ENCODE data around the gene SIVA1. TPM values are rescaled to one million over a fixed set of nuclear protein-coding genes. Genes with fewer than 3 reads are reported as not detected.

Gene SIVA1
- total RNA-seq, 2 donors from 2014 or later, result 82.5 to 87.3 TPM

GRCh38 chr14:104802394-104803184, 49.6 kb downstream of the SIVA1 start:
- no peak overlapping the region for H3K9ac ChIP-seq (ENCODE audit: extremely low read depth, low read length, poor library complexity, severe bottlenecking)
- 90 to 92% methylated on average over 13 to 20 of the region's 20 CpGs for WGBS, 2 experiments (ENCODE audit: insufficient coverage in 1 of 2, insufficient read length in 1 of 2)
- H3K4me3 Mint-ChIP-seq, result peak overlapping the region; percentile 17
- peaks cover 9% of the 10 kb centered on the region for H3K4me1 Mint-ChIP-seq
- peaks cover 3% of the 10 kb centered on the region for H3K36me3 Mint-ChIP-seq (ENCODE audit: low read depth)
- no peak overlapping the region for H3K4me3 ChIP-seq (ENCODE audit: low read length)
- TF ChIP-seq CTCF (conservative IDR thresholded peaks at IDR 0.05), result no peak
- no peak overlapping the region for H3K27ac Mint-ChIP-seq
- DNase-seq, result no peak
- peaks cover 4% of the 10 kb centered on the region for H3K4me1 ChIP-seq (ENCODE audit: control insufficient read depth, insufficient read depth, low read length)
- no peaks in the 10 kb centered on the region for H3K9me3 ChIP-seq (ENCODE audit: control insufficient read depth, low read length)
- peaks cover 39% of the 10 kb centered on the region for H3K27me3 Mint-ChIP-seq (ENCODE audit: insufficient read depth)
- no peaks in the 10 kb centered on the region for H3K36me3 ChIP-seq (ENCODE audit: control insufficient read depth, insufficient read depth, low read length)
- H3K9me3 Mint-ChIP-seq, result no peaks in the 10 kb centered on the region
- H3K27me3 ChIP-seq (ENCODE audit: control insufficient read depth, insufficient read depth, low read length, poor library complexity, severe bottlenecking), result peaks cover 21% of the 10 kb centered on the region
- no peak overlapping the region for H3K27ac ChIP-seq (ENCODE audit: low read depth, low read length)

DNA sequence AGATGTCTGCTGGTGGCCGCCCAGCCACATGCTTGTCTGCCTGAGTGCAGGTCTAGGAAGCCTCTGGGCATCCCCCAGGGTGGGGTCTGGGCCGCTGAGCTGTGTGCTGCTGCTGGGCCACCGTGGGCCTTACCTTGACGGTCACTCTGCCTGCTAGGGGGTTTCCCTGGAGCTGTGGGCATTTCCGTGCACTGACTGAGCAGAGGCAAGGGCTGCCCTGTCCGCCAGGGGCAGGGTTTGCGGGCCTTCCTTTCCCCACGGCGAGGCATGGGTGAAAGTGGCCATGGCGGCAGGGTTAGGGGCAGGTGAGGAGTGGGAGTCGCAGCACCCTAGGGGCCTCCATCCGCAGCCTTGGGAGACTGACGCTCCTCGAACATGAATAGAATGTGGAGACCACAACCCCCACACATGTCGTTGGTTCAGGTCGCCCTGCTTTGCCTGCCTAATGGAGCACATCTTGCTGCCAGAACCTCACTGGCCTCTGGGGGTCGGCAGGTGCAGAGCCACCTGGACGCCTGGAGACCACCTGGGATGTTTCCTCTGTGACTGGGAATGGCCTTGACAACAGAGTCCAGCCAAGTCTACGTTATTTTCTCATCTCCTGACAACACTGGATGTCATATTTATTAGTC, 50.4 kb downstream of the SIVA1 start:
- peaks cover 32% of the 10 kb centered on the region for H3K27me3 Mint-ChIP-seq (ENCODE audit: insufficient read depth)
- peaks cover 3% of the 10 kb centered on the region for H3K36me3 Mint-ChIP-seq (ENCODE audit: low read depth)
- peaks cover 4% of the 10 kb centered on the region for H3K4me1 ChIP-seq (ENCODE audit: control insufficient read depth, insufficient read depth, low read length)
- H3K9me3 Mint-ChIP-seq, result no peaks in the 10 kb centered on the region
- no peak for DNase-seq
- H3K27ac Mint-ChIP-seq, result no peak overlapping the region
- H3K27me3 ChIP-seq (ENCODE audit: control insufficient read depth, insufficient read depth, low read length, poor library complexity, severe bottlenecking), result peaks cover 21% of the 10 kb centered on the region
- peaks cover 9% of the 10 kb centered on the region for H3K4me1 Mint-ChIP-seq
- no peaks in the 10 kb centered on the region for H3K36me3 ChIP-seq (ENCODE audit: control insufficient read depth, insufficient read depth, low read length)
- WGBS, 2 experiments (ENCODE audit: insufficient coverage in 1 of 2, insufficient read length in 1 of 2), result 90 to 91% methylated on average over 14 to 19 of the region's 19 CpGs
- no peak for TF ChIP-seq CTCF (conservative IDR thresholded peaks at IDR 0.05)
- H3K4me3 Mint-ChIP-seq, result no peak overlapping the region
- H3K9me3 ChIP-seq (ENCODE audit: control insufficient read depth, low read length), result no peaks in the 10 kb centered on the region
- H3K4me3 ChIP-seq (ENCODE audit: low read length), result no peak overlapping the region
- H3K27ac ChIP-seq (ENCODE audit: low read depth, low read length), result no peak overlapping the region
- H3K9ac ChIP-seq (ENCODE audit: extremely low read depth, low read length, poor library complexity, severe bottlenecking), result no peak overlapping the region

GRCh38 chr14:104803912-104804410, 51.0 kb downstream of the SIVA1 start:
- WGBS, 2 experiments (ENCODE audit: insufficient coverage in 1 of 2, insufficient read length in 1 of 2), result 93 to 100% methylated on average over 4 to 15 of the region's 15 CpGs
- Mint-ChIP-seq H3K36me3 (ENCODE audit: low read depth) (peaks cover 3% of the 10 kb centered on the region), H3K27me3 (ENCODE audit: insufficient read depth) (peaks cover 26% of the 10 kb centered on the region), H3K4me1 (peaks cover 9% of the 10 kb centered on the region), H3K4me3 (no peak overlapping the region), H3K9me3 (no peaks in the 10 kb centered on the region), H3K27ac (no peak overlapping the region)
- H3K36me3 ChIP-seq (ENCODE audit: control insufficient read depth, insufficient read depth, low read length), result no peaks in the 10 kb centered on the region
- peaks cover 4% of the 10 kb centered on the region for H3K4me1 ChIP-seq (ENCODE audit: control insufficient read depth, insufficient read depth, low read length)
- no peak overlapping the region for H3K27ac ChIP-seq (ENCODE audit: low read depth, low read length)
- H3K9me3 ChIP-seq (ENCODE audit: control insufficient read depth, low read length), result no peaks in the 10 kb centered on the region
- no peak for DNase-seq
- TF ChIP-seq CTCF (conservative IDR thresholded peaks at IDR 0.05), result no peak
- no peak overlapping the region for H3K4me3 ChIP-seq (ENCODE audit: low read length)
- H3K27me3 ChIP-seq (ENCODE audit: control insufficient read depth, insufficient read depth, low read length, poor library complexity, severe bottlenecking), result peaks cover 21% of the 10 kb centered on the region
- H3K9ac ChIP-seq (ENCODE audit: extremely low read depth, low read length, poor library complexity, severe bottlenecking), result no peak overlapping the region

Data from endodermal cell (in vitro differentiated cells).